CD4-positive, alpha-beta T cell treated with Interleukin-4 for 4 hours (primary cell): ENCODE measurements around the gene SNRNP25.
"Not testable (repeated sequence)": the region's sequence is repeated elsewhere in the genome, so short reads cannot be mapped to it uniquely, and the experiment has no call there.

ENCODE experiments used
- DNase-seq: peaks from one replicate; pipeline ENCODE4 v3.0.0-alpha.2; 2020

SNRNP25 gene

GRCh38 chr16:42069-42457, 11.6 kb upstream of the SNRNP25 start:
- DNase-seq, result no peak

GRCh38 chr16:42691-43090, 10.9 kb upstream of the SNRNP25 start:
- no peak for DNase-seq

- DNase-seq, result no peak
Measured at GRCh38 chr16:43294-43693, 10.3 kb upstream of the SNRNP25 start.

- no peak for DNase-seq
Measured at GRCh38 chr16:44655-45054, 9.0 kb upstream of the SNRNP25 start.

GRCh38 chr16:45454-45853, 8.2 kb upstream of the SNRNP25 start:
- DNase-seq, result no peak

- DNase-seq, result not testable (repeated sequence)
Measured at GRCh38 chr16:46510-46909, 7.1 kb upstream of the SNRNP25 start.

- no peak for DNase-seq
Measured at GRCh38 chr16:47234-47633, 6.4 kb upstream of the SNRNP25 start.

GRCh38 chr16:50769-51591, 2.6 kb upstream of the SNRNP25 start:
- no peak for DNase-seq

GRCh38 chr16:54237-54581, 581 bp downstream of the SNRNP25 start:
- no peak for DNase-seq

- no peak for DNase-seq
Measured at GRCh38 chr16:55571-56136, 2.0 kb downstream of the SNRNP25 start.

- no peak for DNase-seq
Measured at GRCh38 chr16:56231-56927, 2.8 kb downstream of the SNRNP25 start.

- no peak for DNase-seq
Measured at GRCh38 chr16:57711-58110, 4.1 kb downstream of the SNRNP25 start.

GRCh38 chr16:58491-59439, 5.1 kb downstream of the SNRNP25 start:
- no peak for DNase-seq

GRCh38 chr16:59440-60059, 5.9 kb downstream of the SNRNP25 start:
- DNase-seq, result no peak

- DNase-seq, result no peak
Measured at GRCh38 chr16:60166-60565, 6.5 kb downstream of the SNRNP25 start.

- no peak for DNase-seq
Measured at GRCh38 chr16:60929-61878, 7.6 kb downstream of the SNRNP25 start.

- DNase-seq, result no peak
Measured at GRCh38 chr16:61879-62281, 8.3 kb downstream of the SNRNP25 start.

GRCh38 chr16:62283-62967, 8.8 kb downstream of the SNRNP25 start:
- DNase-seq, result no peak

GRCh38 chr16:62968-63391, 9.4 kb downstream of the SNRNP25 start:
- DNase-seq, result no peak

- DNase-seq, result no peak
Measured at GRCh38 chr16:63466-63865, 9.8 kb downstream of the SNRNP25 start.
